Smooth muscle cell of the umbilical artery (primary cell): ENCODE data around the gene PPP5C. TPM values are rescaled to one million over a fixed set of nuclear protein-coding genes. Genes with fewer than 3 reads are reported as not detected.

ENCODE experiments used
- total RNA-seq: library from RNA; depleted of rRNA; stranded (reverse); fragments of >200 nt; gene quantifications from 2 replicates; pipeline ENCODE4 v1.2.3, GENCODE V29; 2014

The PPP5C gene, protein sequence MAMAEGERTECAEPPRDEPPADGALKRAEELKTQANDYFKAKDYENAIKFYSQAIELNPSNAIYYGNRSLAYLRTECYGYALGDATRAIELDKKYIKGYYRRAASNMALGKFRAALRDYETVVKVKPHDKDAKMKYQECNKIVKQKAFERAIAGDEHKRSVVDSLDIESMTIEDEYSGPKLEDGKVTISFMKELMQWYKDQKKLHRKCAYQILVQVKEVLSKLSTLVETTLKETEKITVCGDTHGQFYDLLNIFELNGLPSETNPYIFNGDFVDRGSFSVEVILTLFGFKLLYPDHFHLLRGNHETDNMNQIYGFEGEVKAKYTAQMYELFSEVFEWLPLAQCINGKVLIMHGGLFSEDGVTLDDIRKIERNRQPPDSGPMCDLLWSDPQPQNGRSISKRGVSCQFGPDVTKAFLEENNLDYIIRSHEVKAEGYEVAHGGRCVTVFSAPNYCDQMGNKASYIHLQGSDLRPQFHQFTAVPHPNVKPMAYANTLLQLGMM
- total RNA-seq = 35.3 and 57.0 TPM in 2 replicates

DNA sequence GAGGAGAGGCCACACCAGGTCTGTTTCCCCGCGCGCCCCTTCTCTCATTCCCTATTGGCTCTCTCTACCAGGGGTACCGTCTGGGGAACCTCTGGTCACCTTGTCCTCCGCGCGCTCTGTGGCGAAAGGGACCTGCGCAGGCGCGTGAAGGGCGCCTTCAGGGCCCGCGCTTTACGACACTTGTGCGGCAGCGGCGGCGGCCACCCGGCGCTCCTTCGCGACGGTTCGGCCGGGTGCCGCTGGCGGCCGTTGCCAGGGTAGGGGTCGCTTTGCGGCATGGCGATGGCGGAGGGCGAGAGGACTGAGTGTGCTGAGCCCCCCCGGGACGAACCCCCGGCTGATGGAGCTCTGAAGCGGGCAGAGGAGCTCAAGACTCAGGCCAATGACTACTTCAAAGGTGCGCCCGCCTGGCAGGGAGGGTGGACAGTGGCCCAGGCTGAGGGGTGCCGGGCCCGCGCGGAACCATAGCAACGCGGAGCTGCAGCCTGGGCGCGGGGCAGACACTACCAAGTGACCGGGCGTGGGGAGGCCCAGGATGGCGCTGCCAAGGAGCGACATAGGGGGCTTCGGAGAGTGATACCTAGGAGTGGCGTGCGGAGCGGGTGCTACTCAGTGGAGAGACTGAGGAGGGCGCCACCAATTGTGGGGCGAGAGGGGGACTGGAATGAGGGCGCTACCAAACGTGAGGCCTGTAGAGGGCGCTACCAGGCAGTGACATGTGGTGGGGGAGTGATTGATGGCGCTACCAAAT lies at the start of gene PPP5C:
PPP5C (plus strand) TSS at position 267 of the 751 bp plus-strand sequence; CDS start at position 277, 10 bp downstream.

DNA sequence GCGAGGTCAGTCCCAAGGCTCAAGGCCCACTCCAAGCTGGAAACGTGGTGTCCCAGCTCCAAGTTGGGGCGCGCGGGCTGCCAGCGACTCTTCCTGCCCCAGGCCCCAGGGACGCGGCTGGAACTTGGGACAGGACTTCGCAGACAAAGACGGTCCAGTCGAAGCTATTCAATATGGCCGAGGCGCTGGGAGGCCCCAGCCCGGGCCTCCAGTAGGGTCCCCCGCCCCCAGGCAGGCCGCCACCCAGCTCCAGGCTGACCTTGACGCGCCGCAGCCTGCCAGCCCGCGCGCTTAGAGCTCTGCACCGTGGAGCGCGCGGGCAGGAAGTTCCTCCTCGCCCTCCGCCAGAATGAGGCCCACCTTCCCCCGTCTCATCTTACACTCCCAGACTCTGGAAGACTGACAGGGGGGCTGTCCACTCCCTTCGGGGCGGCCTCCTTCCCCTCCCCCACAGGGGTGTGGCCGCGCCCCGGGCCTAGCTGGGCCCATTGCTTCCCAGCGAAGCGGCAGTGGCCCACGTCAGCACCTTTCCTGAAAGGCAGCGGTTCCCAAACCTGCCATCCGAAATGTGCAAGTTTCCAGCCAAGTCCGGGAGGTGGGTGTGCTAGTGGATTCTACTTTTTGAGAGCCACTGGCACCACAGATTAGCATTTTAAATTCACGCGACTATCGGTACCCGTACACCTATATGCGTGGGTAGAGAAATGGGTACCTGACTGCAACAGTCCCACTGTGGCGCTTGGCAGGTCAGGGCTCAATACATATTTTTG lies 66.6 kb downstream of the PPP5C start, which contains the start of gene CCDC8:
CCDC8 (minus strand) TSS at position 303 of the 770 bp plus-strand sequence. CDS start 754 bp downstream, outside the sequence.

DNA sequence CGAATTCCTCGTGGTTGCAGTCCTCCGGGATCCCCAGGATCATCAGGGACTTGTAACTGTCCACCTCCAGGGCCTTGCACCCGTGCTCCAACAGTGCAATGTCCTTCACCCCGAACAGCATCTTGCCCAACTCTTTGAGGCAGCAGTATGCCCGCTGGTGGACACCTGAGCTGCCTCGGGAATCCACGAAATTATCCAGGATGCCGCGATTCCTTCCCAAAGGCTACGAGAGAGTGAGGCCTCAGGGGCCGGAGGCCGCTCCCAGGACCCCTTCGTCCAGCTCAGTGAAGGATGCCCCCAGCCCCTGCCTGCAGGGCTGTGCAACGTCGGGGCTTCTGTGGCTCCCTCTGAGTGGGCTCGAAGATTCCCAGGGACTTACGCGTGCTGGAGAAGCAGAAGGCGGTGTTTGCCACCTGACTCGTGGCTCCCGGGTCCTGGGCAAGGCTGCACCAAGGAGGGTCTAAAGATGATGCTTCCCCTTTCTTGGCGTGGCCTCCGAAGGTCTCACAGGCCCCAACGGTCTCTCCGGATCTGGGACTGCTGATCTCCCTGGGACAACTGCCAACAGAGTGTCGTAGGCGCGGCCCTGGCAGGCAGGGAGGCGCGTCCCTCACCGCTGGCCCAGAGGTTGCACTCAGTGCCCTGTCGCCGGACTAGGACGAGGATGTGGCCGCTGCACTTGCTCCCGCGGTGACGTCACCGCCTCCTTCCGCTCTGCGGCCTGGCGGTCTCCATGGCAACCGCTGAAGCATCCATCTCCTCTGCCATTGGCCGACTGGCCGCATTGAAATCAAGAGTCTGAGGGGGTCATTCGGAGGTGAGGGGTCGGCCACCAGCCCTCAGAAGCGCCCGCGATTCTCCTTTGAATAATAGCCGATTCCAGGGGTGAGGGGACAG lies 81.6 kb downstream of the PPP5C start, which contains the start of gene PNMA8C:
PNMA8C (minus strand) TSS at position 698 of the 897 bp plus-strand sequence; CDS start at position 121, 577 bp downstream.

Other genes with a start within 250 kb of the PPP5C start
- 0.55 and 2.4 TPM in 2 replicates for gene IGFL3, start 222.4 kb upstream of the PPP5C start, total RNA-seq
- 0.05 and 0.59 TPM in 2 replicates for gene IGFL2, start 198.8 kb upstream of the PPP5C start, total RNA-seq
- gene IGFL1, start 117.3 kb upstream of the PPP5C start, total RNA-seq = not detected in 2 replicates
- gene HIF3A, start 50.0 kb upstream of the PPP5C start, total RNA-seq = 2.4 and 6.5 TPM in 2 replicates
- 25.0 and 30.0 TPM in 2 replicates for gene CCDC8, start 66.5 kb downstream of the PPP5C start, total RNA-seq
- 0.09 and 0.30 TPM in 2 replicates for gene PNMA8C, start 81.8 kb downstream of the PPP5C start, total RNA-seq
- 2.8 and 16.3 TPM in 2 replicates for gene PNMA8A, start 124.5 kb downstream of the PPP5C start, total RNA-seq
- 0.60 and 1.2 TPM in 2 replicates for gene PNMA8B, start 148.8 kb downstream of the PPP5C start, total RNA-seq